ENCODE results near the gene DYTN. TPM values are rescaled to one million over a fixed set of nuclear protein-coding genes. Genes with fewer than 3 reads are reported as not detected.

DYTN gene
- polyA plus RNA-seq, 1 of the 3 experiments (the other 2 are of a cell fraction), result not detected

GRCh38 chr2:206736935-206737334 is 18.7 kb upstream of the DYTN start:
- POLR2A ChIA-PET, result no interaction called here
- CTCF ChIA-PET, result interaction anchor here (0.7 kb wide), 1 partner anchor 27 kb away, joined by 3 read pairs; no protein-coding TSS in a partner anchor

GRCh38 chr2:206733341-206733740 is 15.1 kb upstream of the DYTN start:
- 4% methylated on average over 2 of the region's 2 CpGs for WGBS (ENCODE audit: low lambda C conversion rate)
- H3K79me2 ChIP-seq (ENCODE audit: insufficient read depth), result no peaks in the 10 kb centered on the region

More at GRCh38 chr2:206736935-206737334, 18.7 kb upstream of the DYTN start:
- Histone ChIP-seq H3K9me3 (no peaks in the 10 kb centered on the region), H3K36me3 (replicated peaks in 1 of 2; ENCODE audit: control insufficient read depth in 1 of 2, insufficient read depth in 2 of 2, low read length in 1 of 2) (no peaks in the 10 kb centered on the region), H3K4me1 (ENCODE audit: control insufficient read depth in 1 of 2, insufficient read depth in 2 of 2, low read depth in 1 of 2, low read length in 1 of 2) (no peaks in the 10 kb centered on the region), H3K27ac (ENCODE audit: low read depth in 2 of 2, low read length in 1 of 2) (no peak overlapping the region), H2AFZ (ENCODE audit: low read depth) (no peak overlapping the region), H3K4me2 (no peak overlapping the region), H3F3A (replicated peaks; ENCODE audit: insufficient read depth) (no peaks in the 10 kb centered on the region), H3K79me2 (ENCODE audit: insufficient read depth) (no peaks in the 10 kb centered on the region), H3K9ac (no peak overlapping the region), H3K9me2 (no peaks in the 10 kb centered on the region), H3K27me3 (ENCODE audit: insufficient read depth) (no peaks in the 10 kb centered on the region; the same call in 1 of the 2 replicates), H4K20me1 (ENCODE audit: insufficient read depth) (no peaks in the 10 kb centered on the region), H3K4me3 (ENCODE audit: low read depth in 2 of 2, low read length in 1 of 2) (no peak overlapping the region)
- TF ChIP-seq RCOR1 (IDR thresholded peaks at IDR 0.05; ENCODE audit: low read length) (no peak), NRF1 (IDR thresholded peaks at IDR 0.05; ENCODE audit: low read depth, low read length) (no peak)
- no peak for DNase-seq
- WGBS (ENCODE audit: low lambda C conversion rate), result 43% methylated on average over 5 of the region's 5 CpGs

More at GRCh38 chr2:206733341-206733740, 15.1 kb upstream of the DYTN start:
- H3K27ac ChIP-seq (ENCODE audit: low read depth in 2 of 2, low read length in 1 of 2), result no peak overlapping the region
- no peak overlapping the region for H3K4me3 ChIP-seq (ENCODE audit: low read depth in 2 of 2, low read length in 1 of 2)
- no peak for DNase-seq
- H3K36me3 ChIP-seq (replicated peaks in 1 of 2; ENCODE audit: control insufficient read depth in 1 of 2, insufficient read depth in 2 of 2, low read length in 1 of 2), result no peaks in the 10 kb centered on the region
- no peak overlapping the region for H3K9ac ChIP-seq
- ChIA-PET CTCF (interaction anchor here (0.9 kb wide), 1 partner anchor 893 kb away, joined by 3 read pairs; no protein-coding TSS in a partner anchor), POLR2A (no interaction called here)
- TF ChIP-seq TCF12 (IDR thresholded peaks at IDR 0.05) (no peak), JUND (IDR thresholded peaks at IDR 0.05) (no peak), CHD2 (IDR thresholded peaks at IDR 0.05; ENCODE audit: low read length, partially characterized antibody) (no peak), PBX3 (IDR thresholded peaks at IDR 0.05) (no peak), MXI1 (IDR thresholded peaks at IDR 0.05; ENCODE audit: low read depth, low read length) (no peak), MEF2A (IDR thresholded peaks at IDR 0.05; ENCODE audit: borderline replicate concordance, low read depth) (no peak), FOXM1 (IDR thresholded peaks at IDR 0.05; ENCODE audit: low read depth) (no peak), FOSL2 (IDR thresholded peaks at IDR 0.05; ENCODE audit: borderline replicate concordance, low read depth) (no peak), USF2 (IDR thresholded peaks at IDR 0.05; ENCODE audit: borderline replicate concordance, low read depth, low read length) (no peak), SIN3A (IDR thresholded peaks at IDR 0.05; ENCODE audit: borderline replicate concordance, low read depth, low read length) (no peak), GATA2 (CRISPR knock-in tag; IDR thresholded peaks at IDR 0.05) (no peak), YY1 (IDR thresholded peaks at IDR 0.05; ENCODE audit: low read depth) (no peak)
- no peaks in the 10 kb centered on the region for H3K4me1 ChIP-seq (ENCODE audit: control insufficient read depth in 1 of 2, insufficient read depth in 2 of 2, low read depth in 1 of 2, low read length in 1 of 2)
- no peak overlapping the region for H2AFZ ChIP-seq (ENCODE audit: low read depth)
- H3K9me2 ChIP-seq, result no peaks in the 10 kb centered on the region
- no peaks in the 10 kb centered on the region for H3K9me3 ChIP-seq
- H3K27me3 ChIP-seq (ENCODE audit: insufficient read depth), result no peaks in the 10 kb centered on the region; the same call in 1 of the 2 replicates
- H3F3A ChIP-seq (replicated peaks; ENCODE audit: insufficient read depth), result no peaks in the 10 kb centered on the region
- no peaks in the 10 kb centered on the region for H4K20me1 ChIP-seq (ENCODE audit: insufficient read depth)
- no peak overlapping the region for H3K4me2 ChIP-seq
